Endometrial microvascular endothelial cells (primary cell): Measurements from ENCODE around the gene STX8. TPM values are rescaled to one million over a fixed set of nuclear protein-coding genes. Genes with fewer than 3 reads are reported as not detected.

Experiments
- in situ Hi-C: cut with HindIII; loops from 2 replicates; pipeline ENCODE4 v1.10.0; 2017; ENCODE audit warnings: low sequenced_read_pairs, low pct_unique_long_range_greater_than_20kb; ENCODE audit errors: inconsistent ontology term
- total RNA-seq: library from RNA; depleted of rRNA; stranded (reverse); fragments of >200 nt; gene quantifications from one replicate; pipeline ENCODE4 v1.2.3, GENCODE V29; 2015; ENCODE audit errors: inconsistent ontology term

Gene STX8
- total RNA-seq, 1 donor from 2014 or later = 53.2 TPM

- in situ Hi-C loops = no loop called here
These were observed 283.6 kb downstream of the STX8 start for GRCh38 chr17:9291912-9292560.

- in situ Hi-C loops = no loop called here
These were observed 285.4 kb downstream of the STX8 start for GRCh38 chr17:9290226-9290613.

- in situ Hi-C loops = no loop called here
These were observed 288.3 kb downstream of the STX8 start for GRCh38 chr17:9287306-9287705.

DNA sequence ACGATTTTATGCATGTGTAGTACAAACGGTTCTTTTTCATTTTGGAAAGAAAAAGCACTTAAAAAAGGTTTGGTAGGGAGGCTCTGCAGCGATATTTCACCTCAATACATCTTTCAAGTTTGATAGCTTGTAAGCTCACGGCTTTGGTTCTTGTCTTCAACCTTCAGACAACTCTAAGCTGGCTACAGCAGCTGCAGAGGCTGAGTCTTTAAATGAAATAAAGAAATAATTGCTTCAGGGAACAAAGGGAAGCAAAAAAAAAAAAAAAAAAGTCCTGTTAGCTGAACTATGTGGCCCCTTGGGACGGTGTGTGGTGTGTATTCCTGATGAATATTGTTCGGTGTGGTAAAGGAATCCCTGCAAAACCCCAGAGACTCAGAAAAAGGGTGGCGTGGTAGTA is 289.2 kb downstream of the STX8 start:
- in situ Hi-C loops = no loop called here

- in situ Hi-C loops = no loop called here
These were observed 289.8 kb downstream of the STX8 start for GRCh38 chr17:9285602-9286427.

GRCh38 chr17:9284884-9285283 is 290.7 kb downstream of the STX8 start:
- in situ Hi-C loops = no loop called here

GRCh38 chr17:9283909-9284308 is 291.7 kb downstream of the STX8 start:
- in situ Hi-C loops = no loop called here

GRCh38 chr17:9279893-9280292 is 295.7 kb downstream of the STX8 start:
- in situ Hi-C loops = no loop called here

DNA sequence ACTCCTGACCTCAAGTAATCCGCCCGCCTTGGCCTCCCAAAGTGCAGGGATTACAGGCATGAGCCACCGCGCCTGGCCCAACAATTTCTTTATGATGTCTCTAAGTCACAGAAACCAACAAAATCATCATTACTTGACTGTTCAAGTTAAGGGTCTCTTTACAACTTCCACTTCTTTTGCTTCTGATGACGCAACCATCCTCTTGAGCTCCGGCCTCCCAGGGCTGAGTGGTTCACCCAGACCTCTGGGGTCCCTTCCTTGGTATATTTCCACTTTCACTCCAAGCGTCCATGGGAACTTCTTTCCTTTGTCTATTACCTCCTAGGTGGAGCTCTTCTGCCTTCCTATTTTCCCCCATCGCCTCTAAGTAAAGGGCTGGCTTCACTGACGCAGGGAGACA is 300.6 kb downstream of the STX8 start:
- in situ Hi-C loops = no loop called here

DNA sequence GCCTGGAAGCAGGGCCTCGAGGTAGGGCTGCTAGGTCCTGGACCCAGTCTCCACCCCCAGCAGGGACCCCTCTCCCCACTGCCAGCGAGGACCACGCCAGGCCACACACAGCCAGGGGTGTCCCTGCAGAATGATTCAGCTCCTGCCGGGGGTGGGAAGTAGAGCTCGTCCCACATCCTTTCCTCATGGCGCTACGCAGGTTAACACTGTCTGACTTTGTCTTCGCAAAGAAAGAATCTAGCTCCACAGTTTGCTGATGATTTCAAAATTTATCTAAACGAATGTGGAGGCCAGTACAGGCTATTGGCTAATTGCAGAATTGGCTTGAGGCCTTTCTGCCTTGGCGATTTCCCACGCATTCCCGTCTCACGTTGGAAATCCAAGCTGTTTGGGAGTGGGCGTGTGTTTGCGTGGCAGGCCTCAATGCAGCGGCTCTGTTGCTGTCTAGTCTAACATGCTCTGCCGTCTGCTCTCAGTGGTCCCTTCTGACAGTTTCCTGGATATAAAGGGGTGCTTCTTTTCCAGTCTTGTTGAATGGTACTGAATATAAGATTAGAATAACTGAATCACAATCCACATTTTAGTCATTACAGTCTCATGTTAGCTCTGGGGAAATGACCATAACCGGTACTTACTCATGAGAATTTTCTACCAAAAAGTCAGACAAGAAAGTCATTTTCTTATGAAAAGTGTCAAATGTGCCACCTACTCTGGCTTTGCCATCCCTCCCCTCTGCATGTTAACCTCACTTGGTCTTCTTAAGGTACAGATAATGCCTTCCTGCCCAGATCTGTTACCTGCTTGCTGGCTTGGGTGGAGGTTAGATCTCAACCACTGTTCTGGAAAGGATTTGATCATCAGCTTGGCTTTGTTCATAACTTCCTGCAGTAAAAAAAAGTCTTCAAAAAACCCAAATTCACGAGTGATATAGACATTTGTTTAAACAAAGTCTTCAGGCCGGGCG is 301.9 kb downstream of the STX8 start:
- in situ Hi-C loops = no loop called here

- in situ Hi-C loops = no loop called here
These were observed 303.0 kb downstream of the STX8 start for GRCh38 chr17:9272501-9273200.

- in situ Hi-C loops = no loop called here
These were observed 303.6 kb downstream of the STX8 start for GRCh38 chr17:9271989-9272388.

DNA sequence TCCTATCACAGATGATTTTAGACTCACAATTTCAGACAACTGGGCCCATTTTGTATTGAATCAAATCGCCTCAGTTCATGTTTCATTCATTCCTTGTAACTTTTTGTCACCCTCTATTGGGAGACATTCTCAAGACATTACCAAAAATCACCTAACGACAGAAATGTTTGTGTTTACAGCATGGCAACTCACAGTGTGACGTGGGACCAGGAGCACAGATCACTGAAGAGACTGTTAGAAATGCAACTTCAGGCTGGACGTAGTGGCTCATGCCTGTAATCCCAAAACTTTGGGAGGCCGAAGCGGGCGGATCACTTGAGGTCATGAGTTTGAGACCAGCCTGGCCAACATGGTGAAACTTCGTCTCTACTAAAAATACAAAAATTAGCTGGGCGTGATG is 304.7 kb downstream of the STX8 start:
- in situ Hi-C loops = no loop called here

GRCh38 chr17:9269350-9270035 is 306.1 kb downstream of the STX8 start:
- in situ Hi-C loops = no loop called here

DNA sequence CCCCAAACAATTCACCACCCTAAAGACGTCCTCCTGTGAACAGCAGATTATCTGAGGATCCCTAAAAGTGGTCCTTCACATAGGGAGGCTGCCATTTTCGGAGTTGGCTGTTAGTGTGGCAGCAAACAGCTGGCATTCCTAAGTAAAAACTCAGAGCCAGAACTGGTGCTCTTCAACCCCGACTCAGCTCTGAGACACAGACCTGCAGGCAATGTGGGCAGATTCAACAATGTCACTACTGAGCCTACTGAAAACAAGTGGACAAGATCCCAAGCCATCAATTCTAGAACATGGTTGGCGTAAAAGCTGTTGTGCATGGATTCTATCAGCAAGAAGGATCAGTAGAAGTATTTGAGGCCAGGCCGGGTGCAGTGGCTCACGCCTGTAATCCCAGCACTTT is 307.1 kb downstream of the STX8 start:
- in situ Hi-C loops = no loop called here

- in situ Hi-C loops = no loop called here
These were observed 308.9 kb downstream of the STX8 start for GRCh38 chr17:9266697-9267117.

GRCh38 chr17:9266031-9266680 is 309.5 kb downstream of the STX8 start:
- in situ Hi-C loops = no loop called here
